K562 (cell line): ENCODE measurements around the gene SLC34A1. TPM values are rescaled to one million over a fixed set of nuclear protein-coding genes. Genes with fewer than 3 reads are reported as not detected.

Source experiments
- ATAC-seq: fragments of 200-7000 bp; cut with Tn5 transposase; 3 replicates; pipeline ENCODE4 v1.9.1; 2020; ENCODE audit warnings: moderate library complexity
- BruUV-seq: library from RNA; stranded (reverse); fragments of 400-500 nt; replicated peaks from 2 replicates; lab custom pipeline; 2021; lab: Mats Ljungman, UMichigan
- CTCF ChIA-PET: fragments of 300-600 bp; formaldehyde crosslinking; extraction: SDS; loops from one replicate; lab custom pipeline; 2021; ENCODE audit warnings: low intra/inter-chr PET ratio; lab: Yijun Ruan, JAX
- POLR2A ChIA-PET: fragments of 300-600, 350-650 bp; sonication (Branson Sonifier 250); formaldehyde crosslinking; extraction: SDS; loops from one replicate; lab custom pipeline; 2021; ENCODE audit warnings: antibody characterized with exemption, inconsistent platforms; lab: Yijun Ruan, JAX
- DNase-seq, 4 experiments: peaks; one replicate each; pipeline versions ENCODE4 v3.0.0 to v3.0.0-alpha.2; 2011 to 2018; ENCODE audit warnings: low spot score in 3 of 4, mixed read lengths in 3 of 4; ENCODE audit errors: extremely low read depth in 1 of 4
- FAIRE-seq: peaks from 2 replicates; lab custom pipeline; 2011; peaks lifted over from hg19 to GRCh38; lab: Jason Lieb, UNC
- H2AFZ ChIP-seq: 2 replicates; pipeline ENCODE4 v1.6.0; 2011; ENCODE audit warnings: low read depth, low read length, control low read depth, inconsistent platforms
- H3K27ac ChIP-seq: fragments of 200-600 bp; 3 replicates; pipeline ENCODE4 v1.8.0; 2011; ENCODE audit warnings: low read depth, mild to moderate bottlenecking, control low read depth, inconsistent platforms, low read length, moderate library complexity, mixed read lengths; ENCODE audit errors: extremely low read depth
- H3K27me3 ChIP-seq, 2 experiments: fragments of 300-600 bp in 1 of 2; 2 replicates in 1 of 2; 3 replicates in 1 of 2; pipeline versions ENCODE4 v1.6.0 to v1.8.0; 2011; ENCODE audit warnings: inconsistent platforms in 2 of 2, low read length in 2 of 2, mild to moderate bottlenecking in 1 of 2, mixed read lengths in 1 of 2, moderate library complexity in 1 of 2; ENCODE audit not compliant: control insufficient read depth in 2 of 2, insufficient read depth in 2 of 2
- H3K36me3 ChIP-seq: fragments of 300-600 bp; 3 replicates; pipeline ENCODE4 v1.8.0; 2011; ENCODE audit warnings: mild to moderate bottlenecking, low read length, inconsistent platforms; ENCODE audit not compliant: control insufficient read depth, insufficient read depth
- H3K4me1 ChIP-seq, 2 experiments: fragments of 200-600 bp in 1 of 2; replicated peaks in 1 of 2; 2 replicates in 1 of 2; 3 replicates in 1 of 2; pipeline versions ENCODE4 v1.5.1 to v1.8.0; 2011; ENCODE audit warnings: inconsistent platforms in 2 of 2, low read length in 2 of 2, mild to moderate bottlenecking in 1 of 2, mixed read lengths in 1 of 2, moderate library complexity in 1 of 2; ENCODE audit not compliant: control insufficient read depth in 2 of 2, insufficient read depth in 2 of 2
- H3K4me2 ChIP-seq: 2 replicates; pipeline ENCODE4 v1.6.1; 2011; ENCODE audit warnings: low read length, control low read depth, inconsistent platforms, mixed read lengths; ENCODE audit not compliant: insufficient read depth
- H3K4me3 ChIP-seq: fragments of 200-600 bp; sonication (generic), shearing (Covaris generic); 2 replicates; pipeline ENCODE4 v1.5.1; 2016; ENCODE audit warnings: control low read depth, inconsistent platforms
- H3K79me2 ChIP-seq: fragments of 200-600 bp; 3 replicates; pipeline ENCODE4 v1.8.0; 2011; ENCODE audit warnings: low read length, inconsistent platforms; ENCODE audit not compliant: control insufficient read depth, insufficient read depth
- H3K9ac ChIP-seq, 2 experiments: 2 replicates each; pipeline versions ENCODE4 v1.6.0 to v1.6.1; 2011; ENCODE audit warnings: low read depth in 2 of 2, low read length in 2 of 2, control low read depth in 1 of 2, inconsistent platforms in 1 of 2, mild to moderate bottlenecking in 1 of 2, mixed read lengths in 1 of 2; ENCODE audit not compliant: insufficient read depth in 1 of 2
- H3K9me1 ChIP-seq: one replicate; pipeline ENCODE4 v1.6.0; 2011; ENCODE audit warnings: inconsistent platforms, mild to moderate bottlenecking, low read length, moderate library complexity; ENCODE audit not compliant: control insufficient read depth, insufficient read depth
- H3K9me3 ChIP-seq: replicated peaks from 2 replicates; pipeline ENCODE4 v1.5.1; 2011; ENCODE audit warnings: low read depth, low read length, inconsistent platforms; ENCODE audit not compliant: control insufficient read depth, insufficient read depth
- H4K20me1 ChIP-seq: replicated peaks from 2 replicates; pipeline ENCODE4 v1.6.1; 2011; ENCODE audit warnings: low read length, inconsistent platforms, mixed read lengths; ENCODE audit not compliant: control insufficient read depth, insufficient read depth
- BHLHE40 ChIP-seq: IDR thresholded peaks from 2 replicates; pipeline ENCODE4 v1.6.1; 2011; ENCODE audit warnings: low read length, improper control_type of control experiment
- GABPB1 ChIP-seq: sonication (generic); formaldehyde crosslinking; IDR thresholded peaks from 2 replicates; pipeline ENCODE4 v1.8.0; 2022; ENCODE audit warnings: mild to moderate bottlenecking, missing genetic modification reagents
- MTA1 ChIP-seq: fragments of 450-650 bp; IDR thresholded peaks from 2 replicates; pipeline ENCODE4 v1.6.1; 2017; ENCODE audit warnings: borderline replicate concordance
- POLR2AphosphoS2 ChIP-seq: IDR thresholded peaks from 2 replicates; pipeline ENCODE4 v1.6.1; 2012; ENCODE audit warnings: low read length, improper control_type of control experiment
- POLR2B ChIP-seq: fragments of 450-650 bp; IDR thresholded peaks from 2 replicates; pipeline ENCODE4 v1.6.1; 2018; ENCODE audit warnings: low read depth; ENCODE audit not compliant: partially characterized antibody
- POLR2G ChIP-seq: fragments of 200-400 bp; formaldehyde crosslinking; IDR thresholded peaks from 2 replicates; pipeline ENCODE4 v1.6.1; 2017; ENCODE audit warnings: low read depth, mild to moderate bottlenecking, antibody characterized with exemption, low read length, moderate library complexity
- POLR2H ChIP-seq: IDR thresholded peaks from 2 replicates; pipeline ENCODE4 v1.6.1; 2016; ENCODE audit warnings: missing genetic modification characterization, low read depth, mild to moderate bottlenecking, control low read depth, missing compliant biosample characterization, moderate library complexity
- SMAD3 ChIP-seq: fragments of 450-650 bp; formaldehyde crosslinking; conservative IDR thresholded peaks from 2 replicates; pipeline ENCODE4 v1.4.0; 2020; ENCODE audit warnings: mild to moderate bottlenecking
- TCF7L2 ChIP-seq: fragments of 150-350 bp; IDR thresholded peaks from 2 replicates; pipeline ENCODE4 v1.6.1; 2016; ENCODE audit warnings: low read depth, mild to moderate bottlenecking, low read length, moderate library complexity
- WGBS: fragments of 100-300 bp; shearing (Covaris generic); methylation state at CpG from one replicate; pipeline ENCODE4 v1.1.6; 2016; ENCODE audit warnings: low coverage, mixed read lengths; ENCODE audit not compliant: insufficient coverage; ENCODE audit errors: missing lambda C conversion rate; 5-methylcytosine and 5-hydroxymethylcytosine counted together
- in situ Hi-C: fragments of 300-500 bp; cut with MboI; formaldehyde crosslinking; loops from 4 replicates; pipeline ENCODE4 v1.15.0; 2018; ENCODE audit warnings: inconsistent platforms, mixed read lengths
- intact Hi-C: fragments of 100-400 bp; cut with micrococcal nuclease; formaldehyde crosslinking; loops from 2 replicates; pipeline ENCODE4 v1.14.2; 2022
- polyA plus RNA-seq, 8 experiments: library from polyadenylated mRNA; depleted of rRNA in 4 of 8; stranded (reverse) in 5 of 8; unstranded in 3 of 8; fragments of >200 nt; fragmentation: Nextera tagmentation in 2 of 8; fragmentation: Illumina TruSeq in 1 of 8; extraction: Ambion mirVana in 2 of 8; extraction: Trizol in 1 of 8; gene quantifications; 2 replicates each; pipeline versions ENCODE4 v1.2.1 to v1.2.3, GENCODE V29; 2011 to 2014; ENCODE audit warnings: inconsistent platforms in 1 of 8, missing spikeins in 1 of 8
- total RNA-seq, 7 experiments: library from RNA; depleted of rRNA in 6 of 7; stranded (reverse); fragments of >200 nt in 6 of 7; fragmentation: Illumina TruSeq in 2 of 7; extraction: Trizol in 2 of 7; gene quantifications; 2 replicates each; pipeline versions ENCODE4 v1.2.1 to v1.2.3, GENCODE V29; 2011 to 2021; ENCODE audit warnings: low replicate concordance in 1 of 7
- TF ChIP-seq, protein P1 (sequence below): sonication (generic); formaldehyde crosslinking; IDR thresholded peaks from 2 replicates; pipeline ENCODE4 v1.8.0; 2023; ENCODE audit warnings: mild to moderate bottlenecking, missing genetic modification reagents
- TF ChIP-seq, protein P2 (sequence below): sonication (generic); formaldehyde crosslinking; IDR thresholded peaks from 2 replicates; pipeline ENCODE4 v1.8.1; 2023; ENCODE audit warnings: mild to moderate bottlenecking, missing genetic modification reagents, moderate library complexity

Gene SLC34A1
- total and polyA plus RNA-seq, 9 of the 15 experiments (the other 6 are each of a cell fraction or from before 2014, with no cell fraction given) = not detected

DNA sequence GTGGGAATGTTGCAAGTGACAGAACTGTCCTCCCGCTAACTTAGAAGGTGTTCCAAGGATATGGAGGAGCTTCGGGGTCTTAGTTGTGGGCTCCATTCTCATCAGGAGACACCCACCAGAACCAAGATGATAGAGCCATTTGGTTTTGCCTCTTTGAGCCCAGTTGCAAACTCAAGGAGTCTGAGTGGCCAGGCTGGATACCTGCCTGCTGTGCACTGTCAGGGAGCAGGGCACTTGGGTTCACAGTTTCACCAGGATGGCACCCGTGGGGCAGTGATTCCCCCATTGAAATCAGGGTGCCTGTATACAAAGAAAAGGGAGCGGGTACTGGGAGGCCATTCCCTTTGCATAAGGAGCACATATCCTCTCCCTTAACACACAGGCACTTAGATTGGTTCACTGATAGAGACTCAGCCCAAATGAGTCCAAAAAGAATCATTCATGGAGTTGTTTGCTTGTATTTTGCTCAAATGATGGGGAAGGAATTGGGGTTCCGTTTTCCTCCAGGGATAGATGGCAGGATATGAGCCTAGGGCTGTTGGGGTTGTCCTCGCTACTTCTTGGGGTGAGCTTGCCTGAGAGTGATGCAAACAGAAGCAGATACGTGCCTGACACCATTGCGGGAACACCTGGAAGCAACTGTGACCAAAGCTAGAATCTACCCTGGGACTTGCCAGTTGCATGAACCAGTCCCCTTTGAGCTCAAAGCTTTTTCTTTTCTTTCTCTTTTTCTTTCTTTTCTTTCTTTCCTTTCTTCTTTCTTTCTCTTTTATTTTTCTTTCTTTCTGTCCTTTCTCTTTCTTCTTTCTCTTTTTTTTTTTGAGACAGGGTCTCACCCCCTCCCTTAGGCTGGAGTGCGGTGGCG, 61.0 kb downstream of the SLC34A1 start:
- peak overlapping the region in 1 of 2 experiments; percentile 95; a peak in 1 of 4 replicates for H3K9ac ChIP-seq
- H3K4me2 ChIP-seq = no peak overlapping the region
- no peak overlapping the region; the same call in 2 of the 3 replicates for H3K27ac ChIP-seq
- peaks cover 3% of the 10 kb centered on the region for H3K9me1 ChIP-seq
- H3K27me3 ChIP-seq = no peaks in the 10 kb centered on the region
- peaks cover 19 to 61% of the 10 kb centered on the region in 2 experiments for H3K4me1 ChIP-seq
- no TSS peak for BruUV-seq
- H2AFZ ChIP-seq = no peak overlapping the region
- H3K4me3 ChIP-seq = no peak overlapping the region
- intact Hi-C loops (loop anchor here (1.0 kb wide), 1 partner anchor 127 kb away; no protein-coding TSS in a partner anchor), in situ Hi-C loops (loop anchor here (5.0 kb wide), 1 partner anchor 53 kb away; no protein-coding TSS in a partner anchor)
- ChIA-PET CTCF (interaction anchor here (0.9 kb wide), 1 partner anchor 55 kb away, joined by 3 read pairs; no protein-coding TSS in a partner anchor), POLR2A (interaction anchor here (0.6 to 11.8 kb wide), 13 partner anchors 8 to 1275 kb away, joined by 3 to 210 read pairs (median 4); partner anchors contain the start of gene GRK6)
- peaks cover 29% of the 10 kb centered on the region; the same call in 1 of the 2 replicates for H4K20me1 ChIP-seq
- whole genome bisulfite sequencing = 32% methylated on average over 8 of the region's 10 CpGs
- FAIRE-seq (peak; percentile 76), DNase-seq (no peak), ATAC-seq (no peak)
- no peaks in the 10 kb centered on the region for H3K79me2 ChIP-seq
- H3K9me3 ChIP-seq = no peaks in the 10 kb centered on the region
- peaks cover 30% of the 10 kb centered on the region; the same call in 2 of the 3 replicates for H3K36me3 ChIP-seq
- TF ChIP-seq GABPB1 (CRISPR knock-in tag) = peak; percentile 7; the same call in 1 of the 2 replicates
- peak; percentile 54 for TF ChIP-seq POLR2H (tag)
- no peak for TF ChIP-seq TCF7L2
- TF ChIP-seq, protein P1, sequence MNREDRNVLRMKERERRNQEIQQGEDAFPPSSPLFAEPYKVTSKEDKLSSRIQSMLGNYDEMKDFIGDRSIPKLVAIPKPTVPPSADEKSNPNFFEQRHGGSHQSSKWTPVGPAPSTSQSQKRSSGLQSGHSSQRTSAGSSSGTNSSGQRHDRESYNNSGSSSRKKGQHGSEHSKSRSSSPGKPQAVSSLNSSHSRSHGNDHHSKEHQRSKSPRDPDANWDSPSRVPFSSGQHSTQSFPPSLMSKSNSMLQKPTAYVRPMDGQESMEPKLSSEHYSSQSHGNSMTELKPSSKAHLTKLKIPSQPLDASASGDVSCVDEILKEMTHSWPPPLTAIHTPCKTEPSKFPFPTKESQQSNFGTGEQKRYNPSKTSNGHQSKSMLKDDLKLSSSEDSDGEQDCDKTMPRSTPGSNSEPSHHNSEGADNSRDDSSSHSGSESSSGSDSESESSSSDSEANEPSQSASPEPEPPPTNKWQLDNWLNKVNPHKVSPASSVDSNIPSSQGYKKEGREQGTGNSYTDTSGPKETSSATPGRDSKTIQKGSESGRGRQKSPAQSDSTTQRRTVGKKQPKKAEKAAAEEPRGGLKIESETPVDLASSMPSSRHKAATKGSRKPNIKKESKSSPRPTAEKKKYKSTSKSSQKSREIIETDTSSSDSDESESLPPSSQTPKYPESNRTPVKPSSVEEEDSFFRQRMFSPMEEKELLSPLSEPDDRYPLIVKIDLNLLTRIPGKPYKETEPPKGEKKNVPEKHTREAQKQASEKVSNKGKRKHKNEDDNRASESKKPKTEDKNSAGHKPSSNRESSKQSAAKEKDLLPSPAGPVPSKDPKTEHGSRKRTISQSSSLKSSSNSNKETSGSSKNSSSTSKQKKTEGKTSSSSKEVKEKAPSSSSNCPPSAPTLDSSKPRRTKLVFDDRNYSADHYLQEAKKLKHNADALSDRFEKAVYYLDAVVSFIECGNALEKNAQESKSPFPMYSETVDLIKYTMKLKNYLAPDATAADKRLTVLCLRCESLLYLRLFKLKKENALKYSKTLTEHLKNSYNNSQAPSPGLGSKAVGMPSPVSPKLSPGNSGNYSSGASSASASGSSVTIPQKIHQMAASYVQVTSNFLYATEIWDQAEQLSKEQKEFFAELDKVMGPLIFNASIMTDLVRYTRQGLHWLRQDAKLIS (CRISPR knock-in tag) = no peak
- TF ChIP-seq BHLHE40 = no peak
- TF ChIP-seq POLR2B = peak; percentile 59
- no peak for TF ChIP-seq SMAD3 (CRISPR knock-in tag)
- 0 out of 2 replicates have a peak, but pooled peaks have one; percentile 19 for TF ChIP-seq MTA1
- peak; percentile 61 for TF ChIP-seq POLR2AphosphoS2
- TF ChIP-seq, protein P2, sequence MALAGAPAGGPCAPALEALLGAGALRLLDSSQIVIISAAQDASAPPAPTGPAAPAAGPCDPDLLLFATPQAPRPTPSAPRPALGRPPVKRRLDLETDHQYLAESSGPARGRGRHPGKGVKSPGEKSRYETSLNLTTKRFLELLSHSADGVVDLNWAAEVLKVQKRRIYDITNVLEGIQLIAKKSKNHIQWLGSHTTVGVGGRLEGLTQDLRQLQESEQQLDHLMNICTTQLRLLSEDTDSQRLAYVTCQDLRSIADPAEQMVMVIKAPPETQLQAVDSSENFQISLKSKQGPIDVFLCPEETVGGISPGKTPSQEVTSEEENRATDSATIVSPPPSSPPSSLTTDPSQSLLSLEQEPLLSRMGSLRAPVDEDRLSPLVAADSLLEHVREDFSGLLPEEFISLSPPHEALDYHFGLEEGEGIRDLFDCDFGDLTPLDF (CRISPR knock-in tag) = no peak
- TF ChIP-seq POLR2G = no peak
